Measurements from ENCODE around the gene ST6GALNAC6.

Gene ST6GALNAC6, protein sequence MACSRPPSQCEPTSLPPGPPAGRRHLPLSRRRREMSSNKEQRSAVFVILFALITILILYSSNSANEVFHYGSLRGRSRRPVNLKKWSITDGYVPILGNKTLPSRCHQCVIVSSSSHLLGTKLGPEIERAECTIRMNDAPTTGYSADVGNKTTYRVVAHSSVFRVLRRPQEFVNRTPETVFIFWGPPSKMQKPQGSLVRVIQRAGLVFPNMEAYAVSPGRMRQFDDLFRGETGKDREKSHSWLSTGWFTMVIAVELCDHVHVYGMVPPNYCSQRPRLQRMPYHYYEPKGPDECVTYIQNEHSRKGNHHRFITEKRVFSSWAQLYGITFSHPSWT

DNA sequence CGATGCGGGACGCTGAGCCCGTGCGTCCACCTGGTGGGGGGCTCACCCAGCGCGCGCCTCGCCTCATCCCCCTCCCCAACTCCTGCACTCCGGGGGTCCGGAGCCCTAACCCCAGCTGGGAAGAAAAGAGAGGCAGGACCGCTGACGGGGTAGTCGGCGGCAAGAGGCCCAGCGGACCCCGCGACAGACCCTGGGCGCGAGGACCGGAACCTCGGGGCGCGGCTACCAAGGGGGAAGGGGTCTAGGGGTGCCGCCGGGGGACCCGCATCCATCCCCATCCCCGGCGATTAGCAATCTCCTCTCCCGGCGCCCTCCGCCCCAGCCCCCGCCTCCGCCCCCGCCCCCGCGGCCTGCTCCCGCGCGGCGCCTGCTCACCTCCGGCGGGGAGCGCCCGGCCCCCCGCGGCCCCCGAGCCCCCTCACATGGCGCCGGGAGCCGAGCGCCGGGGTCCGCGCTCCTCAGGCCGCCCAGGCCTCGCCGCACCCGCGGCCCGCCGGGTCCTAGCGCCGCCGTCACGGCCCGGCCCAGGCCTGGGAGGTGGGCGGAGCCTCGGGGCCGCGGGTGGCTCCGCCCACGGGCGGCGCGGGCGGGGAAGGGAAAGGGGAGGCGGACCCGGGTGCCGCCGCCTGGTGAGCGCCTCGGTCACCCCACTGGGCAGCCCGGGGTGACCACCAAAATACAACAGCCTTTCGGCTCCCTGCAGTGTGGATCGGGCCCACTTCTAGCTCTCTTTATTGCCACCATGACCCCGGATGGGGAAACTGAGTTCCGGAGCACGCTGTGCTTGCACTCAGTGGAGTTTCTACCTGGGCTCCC lies at the start of gene ST6GALNAC6:
Gene ST6GALNAC6, minus strand, starts transcription at position 476 of the 816 bp plus-strand sequence. CDS start 1,622 bp downstream, outside the sequence.
- DNase-seq = peak; percentile 68

DNA sequence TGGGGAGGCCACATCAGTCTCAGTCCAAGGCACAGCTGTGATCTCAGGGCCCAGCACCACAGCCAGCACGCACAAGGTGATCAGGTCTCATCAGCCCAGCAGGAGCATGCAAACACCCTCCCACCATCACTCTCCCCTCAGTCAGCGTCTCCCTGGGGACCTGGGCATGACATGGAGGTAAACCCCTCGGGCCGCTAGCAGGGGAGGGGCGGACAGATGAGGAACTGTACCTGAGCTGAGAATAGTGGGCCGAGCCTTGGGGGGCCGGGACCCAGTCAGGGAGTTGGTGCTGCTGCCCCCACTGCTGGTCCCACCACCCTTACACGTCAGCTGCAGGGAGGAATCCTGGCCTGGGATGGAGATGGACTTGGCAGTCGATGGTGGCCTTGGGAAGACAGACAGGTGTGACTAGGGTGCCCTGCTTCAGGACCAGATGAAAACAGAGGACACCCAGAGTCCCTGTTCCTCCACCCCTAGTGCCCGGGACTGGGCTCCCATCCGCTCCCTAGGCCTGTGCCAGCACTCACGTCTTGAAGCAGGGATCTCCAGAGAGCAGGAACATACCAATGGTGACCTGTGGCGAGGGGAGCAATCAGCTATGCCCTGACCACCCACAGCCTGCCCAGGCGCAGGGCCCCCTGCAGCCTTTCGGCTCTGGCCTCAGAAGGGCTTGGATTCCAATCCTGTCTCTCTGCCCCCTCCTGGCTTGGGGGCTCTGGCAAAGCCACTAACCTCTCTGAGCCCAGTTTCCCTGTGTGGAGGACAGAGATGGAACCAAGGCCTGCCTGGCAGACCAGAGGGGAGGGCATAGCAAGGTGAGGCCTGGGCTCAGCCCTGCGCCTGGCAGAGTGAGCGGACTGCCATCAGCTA lies 48.7 kb upstream of the ST6GALNAC6 start:
- DNase-seq = no peak

DNA sequence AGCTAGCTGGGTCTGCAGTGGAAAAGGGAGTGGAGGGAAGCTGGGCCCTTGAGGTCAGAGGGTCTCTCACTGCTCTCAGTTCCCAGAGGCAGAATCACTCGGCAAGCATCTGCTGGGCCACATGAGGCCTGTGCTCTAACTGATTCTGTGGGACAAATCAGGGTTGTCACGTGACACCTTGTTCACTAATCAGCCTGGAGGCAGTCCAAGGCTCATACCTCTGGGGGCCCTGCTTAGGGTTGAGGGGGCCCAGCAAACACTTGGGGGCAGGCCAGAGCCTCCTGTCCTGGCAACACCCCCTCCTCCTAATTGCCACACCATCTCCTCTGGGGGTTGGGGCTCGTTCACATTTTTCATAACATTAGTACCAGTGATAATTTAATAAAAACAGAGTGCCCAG lies 47.3 kb upstream of the ST6GALNAC6 start:
- no peak for DNase-seq

DNA sequence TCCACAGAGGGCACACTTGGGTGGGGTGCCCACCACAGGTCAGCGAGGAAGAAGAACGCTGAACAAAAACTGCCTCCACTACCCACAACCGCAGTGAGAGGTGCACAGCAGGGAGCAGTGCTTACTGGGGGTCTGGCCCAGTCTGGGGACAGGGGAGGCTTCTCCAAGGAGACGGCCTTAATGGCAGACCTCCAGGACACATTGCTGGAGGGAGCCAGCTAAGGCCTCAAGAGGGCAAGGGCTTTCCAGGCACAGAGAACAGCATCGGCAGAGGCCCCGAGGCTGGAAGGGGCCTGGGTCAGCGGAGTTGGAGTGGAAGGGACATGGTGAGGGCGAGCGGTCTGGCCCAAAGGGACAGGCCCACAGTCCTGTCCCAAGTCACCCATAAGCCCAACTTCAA lies 46.5 kb upstream of the ST6GALNAC6 start:
- no peak for DNase-seq

DNA sequence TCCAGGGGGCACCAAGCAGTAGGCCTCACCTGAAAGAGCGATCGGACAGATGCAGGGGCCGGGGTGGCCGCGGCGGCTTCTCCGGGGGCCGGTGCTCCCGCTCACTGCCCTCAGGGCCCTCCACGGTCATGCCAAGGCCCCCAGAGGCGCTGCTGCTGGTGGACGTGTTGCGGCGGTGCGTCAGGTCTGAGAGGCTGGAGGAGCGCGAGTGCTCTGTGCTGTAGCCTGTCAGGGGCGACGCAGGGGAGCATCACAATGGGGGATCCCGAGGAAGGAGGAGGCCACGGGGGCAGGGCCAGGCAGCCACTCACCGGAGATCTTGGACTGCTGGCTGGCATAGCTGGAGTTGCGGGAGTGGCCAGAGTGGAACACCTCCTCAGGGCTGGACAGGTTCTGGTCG lies 45.9 kb upstream of the ST6GALNAC6 start:
- no peak for DNase-seq

DNA sequence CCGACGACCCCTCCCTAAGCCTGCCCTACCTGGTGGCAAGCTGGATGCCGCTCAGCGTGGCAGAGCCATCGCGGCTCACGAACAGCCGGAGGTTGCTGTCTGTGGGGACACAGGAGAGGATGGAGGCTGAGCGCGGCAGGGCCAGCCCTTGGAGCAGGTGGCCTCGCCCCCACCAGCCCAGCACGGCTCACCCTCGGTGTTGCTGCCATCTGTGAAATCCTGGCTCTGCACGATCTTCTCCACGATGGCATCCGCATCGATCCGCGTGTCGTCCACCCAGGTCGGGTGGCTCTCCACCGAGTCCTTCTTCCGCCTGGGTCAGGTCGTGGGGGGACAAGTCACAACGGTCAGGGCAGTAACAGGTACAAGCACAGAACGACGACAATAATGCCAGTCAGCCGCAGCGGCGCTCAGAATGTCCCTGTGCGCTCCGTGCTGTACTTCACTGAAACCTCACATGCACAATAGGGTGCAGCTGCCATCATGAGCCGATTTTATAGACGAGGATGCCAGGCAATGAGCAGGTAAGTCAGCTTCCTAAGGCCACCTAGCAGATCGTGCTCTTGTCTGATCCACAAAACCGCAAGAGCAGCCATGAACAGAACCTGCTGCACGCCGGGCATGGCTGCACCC lies 45.3 kb upstream of the ST6GALNAC6 start:
- DNase-seq = no peak

DNA sequence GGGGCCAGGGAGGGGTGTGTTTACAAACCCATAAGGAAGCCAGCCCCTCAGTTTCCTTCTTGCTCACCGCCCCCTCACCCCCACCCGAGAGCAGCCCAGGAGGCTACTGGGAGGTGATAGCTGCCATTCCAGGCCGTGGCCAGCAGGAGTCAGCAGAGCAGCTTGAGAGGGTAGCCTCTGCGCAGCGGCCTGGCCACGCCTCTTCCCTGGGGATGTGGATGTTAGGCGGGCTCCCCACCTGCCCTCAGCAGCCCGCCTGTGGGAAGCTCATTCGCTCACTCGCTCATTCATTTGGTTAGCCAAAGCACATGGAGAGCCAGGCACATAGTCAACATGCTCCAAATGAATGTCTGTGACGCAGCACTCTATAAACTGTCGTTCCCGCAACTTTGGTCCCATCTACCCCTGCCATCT lies 44.3 kb upstream of the ST6GALNAC6 start:
- peak; percentile 92 for DNase-seq

DNA sequence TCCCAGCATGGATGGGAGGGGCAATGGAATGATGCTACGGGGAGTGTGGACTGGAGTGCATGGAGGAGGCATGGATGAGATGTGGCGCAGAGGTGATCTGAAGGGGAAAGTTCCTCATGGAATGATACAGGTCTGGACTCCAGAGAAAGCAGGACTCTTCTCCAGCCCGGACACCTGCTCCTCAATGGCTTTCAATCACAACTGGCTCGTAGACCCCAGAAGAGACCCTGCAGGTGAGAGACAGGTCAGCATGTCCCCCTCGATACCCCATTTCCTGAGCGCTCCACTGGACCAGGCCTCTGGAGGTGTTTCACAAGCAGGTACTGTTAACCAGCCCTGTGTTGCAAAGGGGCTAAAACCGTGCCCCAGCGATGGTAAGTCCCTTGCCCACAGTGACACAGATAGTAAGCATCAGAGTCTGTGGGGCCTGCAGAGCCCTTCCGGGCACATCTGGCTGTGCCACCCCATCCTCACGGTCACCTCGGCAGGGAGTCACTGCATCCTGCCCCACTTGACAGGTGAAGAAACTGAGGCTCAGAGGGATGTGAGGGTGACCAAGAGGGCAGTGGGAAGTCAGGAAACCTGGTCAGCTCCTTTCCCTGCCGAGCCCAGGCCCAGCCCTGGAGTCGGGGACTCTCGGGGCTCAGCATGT lies 43.7 kb upstream of the ST6GALNAC6 start:
- no peak for DNase-seq

DNA sequence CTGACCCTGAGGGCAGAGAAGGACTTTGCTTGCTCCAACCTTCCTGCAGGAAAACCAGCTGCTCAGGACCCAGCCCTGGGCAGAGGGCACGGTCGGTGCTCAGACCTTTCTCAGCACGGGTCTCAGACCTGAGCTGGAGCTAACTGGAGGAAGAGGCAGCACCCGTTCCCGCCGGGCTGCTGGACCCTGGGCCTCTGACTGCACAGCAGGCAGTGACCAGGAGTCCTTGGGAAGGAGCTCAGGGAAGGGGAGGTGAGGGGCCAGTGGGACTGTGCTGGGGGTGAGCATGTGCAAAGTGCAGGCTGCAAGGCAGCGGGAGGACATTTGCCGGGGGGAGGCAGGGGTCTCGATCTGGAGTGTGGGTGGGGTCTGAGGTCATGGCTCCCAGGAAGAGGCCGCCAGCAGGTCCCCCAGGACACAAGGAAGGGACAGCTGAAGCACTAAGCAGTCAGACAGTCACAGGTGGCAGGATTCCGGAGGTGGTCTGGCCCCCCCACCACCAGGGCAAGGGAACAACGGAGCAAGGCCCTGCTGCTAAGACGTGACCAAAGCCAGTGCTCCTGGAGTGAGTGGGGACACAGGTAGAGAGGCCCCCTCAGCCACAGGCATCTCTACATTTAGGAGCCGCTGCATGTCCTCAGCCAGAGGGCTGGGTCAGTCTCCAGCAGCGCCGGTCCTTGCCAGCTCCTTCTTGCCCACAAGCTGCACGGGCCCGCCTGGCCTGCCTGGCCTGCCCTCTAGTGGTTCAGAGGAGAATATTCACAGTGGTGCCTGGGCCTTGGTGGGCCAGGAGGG lies 43.0 kb upstream of the ST6GALNAC6 start:
- DNase-seq = peak; percentile 83

DNA sequence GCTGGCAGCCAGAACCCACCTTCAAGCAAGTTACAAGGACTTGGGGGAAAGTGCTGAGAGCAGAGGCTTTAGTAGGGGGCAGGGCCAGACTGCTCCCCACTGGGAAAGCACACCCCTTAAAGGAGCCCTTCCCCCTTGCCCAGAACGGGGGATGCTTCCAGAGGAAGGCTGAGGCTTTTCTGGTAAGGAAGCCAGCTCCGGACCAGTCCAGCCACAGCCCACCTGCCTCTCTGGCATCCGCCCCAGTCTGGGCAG lies 42.5 kb upstream of the ST6GALNAC6 start:
- DNase-seq = no peak

DNA sequence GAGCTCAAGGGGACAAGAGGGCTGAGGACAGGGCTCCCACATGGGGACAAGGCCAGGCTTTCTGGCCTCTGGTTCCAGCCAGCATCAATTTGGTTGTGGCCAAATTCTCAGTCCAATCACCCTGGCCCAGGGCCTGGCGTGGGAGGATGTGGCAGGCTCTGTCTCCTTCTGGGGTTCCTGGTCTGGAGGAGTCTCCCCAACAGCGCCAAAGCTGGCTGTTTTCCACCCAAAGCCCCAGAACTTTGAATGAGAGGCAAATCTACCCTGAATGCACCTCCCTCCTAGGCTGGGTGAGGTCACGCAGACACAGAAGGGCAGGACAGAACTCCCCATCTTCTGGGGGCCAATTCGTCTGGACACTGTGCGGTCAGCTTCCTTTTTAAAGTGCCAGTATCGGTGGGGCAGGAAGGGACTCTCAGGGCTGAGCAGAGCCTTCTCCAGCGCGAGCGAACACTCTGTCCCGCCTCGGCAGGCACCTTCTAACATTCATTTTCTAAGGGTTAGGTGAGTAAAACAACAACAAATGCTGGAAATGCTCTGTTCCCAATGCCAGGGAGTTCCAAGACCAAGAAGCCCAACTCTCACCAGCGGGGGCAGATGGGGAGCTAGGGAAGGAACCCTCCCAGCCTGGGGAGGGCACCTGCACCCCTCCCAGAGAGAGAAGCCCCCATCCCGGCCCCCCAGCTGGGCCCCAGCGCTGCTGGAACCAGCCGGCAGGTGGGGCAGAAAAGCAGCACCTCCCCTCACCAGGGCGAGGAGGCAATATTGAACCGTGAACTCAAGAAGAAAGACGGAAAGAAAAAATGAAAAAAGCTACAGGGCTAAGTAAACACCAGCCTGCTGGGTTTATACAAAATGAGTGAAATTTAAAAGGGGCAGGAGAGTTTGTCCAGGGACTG lies 41.9 kb upstream of the ST6GALNAC6 start:
- no peak for DNase-seq

DNA sequence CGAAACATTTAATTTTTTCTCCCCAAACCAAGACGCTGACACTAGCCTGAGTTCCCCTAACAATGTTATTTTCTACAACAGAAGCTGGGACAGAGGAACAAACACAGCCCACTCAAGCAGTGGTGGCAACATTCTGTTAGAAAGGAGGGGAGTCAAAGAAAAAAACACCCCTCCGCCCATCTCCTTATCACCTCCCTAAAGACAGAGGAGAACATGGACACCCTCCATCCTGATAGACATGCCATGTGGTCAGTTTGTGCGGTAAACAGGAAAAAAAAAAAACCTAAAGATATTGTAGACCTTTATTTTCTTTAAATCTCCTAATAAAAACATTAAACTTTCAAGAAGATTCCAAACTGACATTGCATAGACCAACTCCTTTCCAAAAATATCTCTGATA lies 41.2 kb upstream of the ST6GALNAC6 start:
- DNase-seq = no peak

DNA sequence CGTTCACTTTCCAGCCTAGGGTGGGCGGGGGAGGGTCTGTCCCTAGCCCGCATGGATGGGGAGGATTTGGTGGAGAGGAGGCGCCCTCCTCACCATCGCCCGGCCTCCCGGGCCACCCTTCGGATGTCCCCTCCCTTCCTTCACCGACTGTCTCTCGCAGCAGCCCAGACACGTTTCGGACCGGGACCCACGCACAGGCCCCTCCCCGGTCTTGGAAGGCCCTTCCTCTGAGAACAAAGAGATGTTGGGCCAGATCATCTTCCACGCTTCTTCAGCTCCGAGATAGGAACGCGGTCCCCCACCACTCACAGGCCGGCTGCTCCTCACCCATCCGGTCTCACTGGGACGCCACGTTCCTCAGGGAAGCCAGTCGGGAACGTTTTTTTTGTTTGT lies 38.9 kb upstream of the ST6GALNAC6 start:
- no peak for DNase-seq

DNA sequence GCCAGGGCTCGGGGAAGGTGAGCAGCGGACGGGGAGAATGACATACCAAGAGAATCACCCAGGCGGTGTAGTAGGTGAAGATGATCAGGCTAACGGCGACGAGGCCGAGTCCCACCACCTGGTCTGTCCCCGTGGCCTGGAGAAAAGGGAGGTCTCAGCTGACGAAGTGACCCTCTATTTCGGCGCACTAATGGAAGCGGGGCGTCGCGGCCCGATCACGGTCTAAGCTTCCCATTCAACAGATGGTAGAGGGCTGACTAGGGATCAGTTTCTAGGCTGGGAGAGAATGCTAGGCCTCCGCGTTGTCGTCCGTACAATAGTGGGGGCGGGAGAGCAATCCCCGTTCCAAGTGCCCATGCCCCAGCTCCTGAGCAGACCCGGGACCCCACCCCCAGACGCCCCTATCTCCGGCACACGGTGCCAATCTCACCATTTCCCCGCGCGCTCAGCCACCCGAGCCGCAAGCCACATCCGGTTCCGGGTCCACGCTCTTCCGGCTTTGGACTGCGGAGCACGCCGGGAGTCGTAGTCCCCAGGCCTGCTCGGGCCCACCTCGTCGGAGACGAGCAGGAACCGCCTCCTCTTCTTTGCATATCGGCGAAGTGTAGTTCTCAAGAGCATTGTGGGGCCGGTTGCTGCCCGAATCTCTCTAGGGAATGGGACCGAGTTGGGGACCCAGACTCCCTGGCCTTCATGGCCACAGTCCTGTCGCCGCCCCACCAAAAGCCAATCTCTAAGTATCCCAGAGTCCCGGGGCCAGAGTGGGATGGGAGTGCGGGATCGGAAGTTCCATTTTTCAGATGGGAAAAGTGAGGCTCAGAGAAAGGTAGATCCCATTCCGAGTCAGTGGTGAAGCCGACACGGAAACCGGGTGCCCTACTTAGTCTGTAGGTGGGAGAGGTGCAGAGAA lies 38.2 kb upstream of the ST6GALNAC6 start, which contains the start of gene DPM2:
Gene DPM2, minus strand, starts transcription at position 467 of the 910 bp plus-strand sequence. Its CDS starts 34 bp downstream, at position 433.
- DNase-seq = peak; percentile 92

DNA sequence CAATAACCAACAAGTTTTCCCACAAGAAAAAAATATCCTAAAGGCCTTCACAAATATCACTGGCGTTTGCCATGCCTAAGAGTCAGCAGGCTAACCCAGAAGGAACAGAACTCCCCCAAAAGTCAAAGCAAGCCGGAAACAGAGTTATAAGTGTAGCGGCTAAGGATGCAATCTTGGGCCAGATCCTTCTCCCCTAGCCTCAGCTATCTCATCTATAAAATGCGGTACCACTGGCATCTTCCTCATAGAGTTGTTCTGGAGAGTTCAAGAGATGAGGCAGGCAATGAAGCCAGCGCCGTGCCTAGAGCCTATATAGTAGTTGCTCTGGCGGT lies 37.6 kb upstream of the ST6GALNAC6 start:
- DNase-seq = no peak

DNA sequence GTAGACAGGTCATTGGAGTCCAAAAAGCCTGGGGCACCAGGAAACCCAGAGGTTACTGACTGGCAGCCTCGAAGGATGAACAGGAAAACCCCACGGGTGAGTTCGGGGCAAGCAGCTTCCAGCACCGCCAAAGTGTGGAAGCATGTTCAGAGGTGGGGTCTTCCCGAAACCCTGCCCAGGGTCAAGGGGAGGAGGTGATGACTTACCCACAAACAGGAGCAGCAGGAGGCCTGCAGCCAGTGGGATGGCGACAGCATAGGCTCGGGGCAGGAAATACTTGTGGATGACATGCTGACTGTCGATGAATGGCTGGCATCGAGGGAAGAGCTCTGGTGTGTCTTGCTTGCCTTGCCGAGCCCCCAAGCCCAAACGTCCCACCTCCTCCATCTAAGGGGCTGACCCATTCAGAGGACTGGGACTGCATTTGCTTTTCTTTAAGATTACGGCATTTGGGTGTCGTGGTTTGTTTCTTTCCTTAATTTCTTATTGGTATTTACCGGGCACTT lies 37.0 kb upstream of the ST6GALNAC6 start:
- DNase-seq = no peak

DNA sequence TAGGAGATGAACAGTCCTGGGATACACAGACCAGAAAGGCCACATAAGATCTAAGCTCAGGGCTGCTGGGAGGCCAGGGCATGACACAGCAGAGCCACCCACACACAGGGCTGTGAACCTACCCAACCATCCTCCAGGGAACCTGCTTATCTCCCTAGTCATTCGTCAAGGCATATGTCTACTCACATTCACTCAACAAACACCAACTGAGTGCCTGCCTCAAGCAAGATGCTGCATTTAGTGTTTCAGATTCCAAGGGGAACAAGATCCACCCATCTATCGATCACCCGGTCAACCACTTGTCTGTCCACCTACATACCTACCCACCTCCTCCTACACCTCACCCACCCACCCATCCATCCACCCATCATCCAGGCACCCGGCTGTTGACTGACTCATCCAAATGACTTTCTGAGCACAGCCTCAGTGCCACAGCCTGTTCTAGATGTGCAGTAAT lies 36.4 kb upstream of the ST6GALNAC6 start:
- DNase-seq = no peak

DNA sequence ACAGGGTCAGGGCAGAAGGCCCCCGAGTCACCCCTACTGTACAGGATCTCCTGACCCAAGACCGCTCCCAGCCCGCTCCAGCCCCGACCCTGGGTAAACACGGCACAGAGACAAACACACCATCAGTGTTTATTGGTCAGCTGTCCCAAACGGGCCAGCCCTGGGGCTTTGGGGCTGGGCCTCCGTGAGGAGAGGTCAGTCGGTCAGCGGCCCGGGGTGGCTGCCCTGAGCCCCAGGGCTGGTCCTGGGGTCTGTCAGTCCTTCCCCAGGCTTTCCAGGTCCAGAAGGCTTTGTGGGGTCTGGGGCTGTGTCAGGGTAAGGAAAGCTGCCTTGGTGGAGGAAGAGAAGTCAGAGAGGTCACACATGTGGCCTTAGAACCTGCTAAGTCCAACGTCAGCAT lies 35.6 kb upstream of the ST6GALNAC6 start:
- no peak for DNase-seq

DNA sequence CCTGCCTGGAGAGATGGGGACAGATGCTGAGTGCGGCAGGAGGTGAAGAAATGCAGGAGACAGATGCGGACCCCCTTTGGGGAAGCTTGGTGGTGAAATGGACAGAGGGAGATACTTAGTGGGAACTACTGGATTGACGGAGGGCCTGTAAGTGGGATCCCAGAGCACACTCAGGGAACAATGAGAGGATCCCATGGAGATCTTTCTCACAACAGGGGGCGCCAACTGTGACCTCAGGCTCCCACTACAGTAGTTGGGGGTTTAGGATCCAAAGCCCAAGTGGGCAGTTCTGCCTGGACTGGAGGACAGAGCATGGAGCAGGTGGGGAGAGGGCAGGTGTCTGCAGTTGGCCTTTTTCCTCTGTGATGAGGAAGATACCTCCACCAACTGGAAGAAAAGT lies 34.8 kb upstream of the ST6GALNAC6 start:
- DNase-seq = no peak
